Measurements from ENCODE around the gene CD151. TPM values are rescaled to one million over a fixed set of nuclear protein-coding genes. Genes with fewer than 3 reads are reported as not detected.

CD151 gene
- total RNA-seq, 1 donor from 2014 or later = 34.6 TPM

- no peak for FAIRE-seq
- DNase-seq (ENCODE audit: low spot score in 2 of 2) = no peak
Observed at GRCh38 chr11:839280-839623, 6.5 kb downstream of the CD151 start.

- no peak for FAIRE-seq
Observed at GRCh38 chr11:839875-840617, 7.3 kb downstream of the CD151 start.

GRCh38 chr11:841981-842369, 9.2 kb downstream of the CD151 start:
- DNase-seq (ENCODE audit: low spot score in 2 of 2) (no peak), FAIRE-seq (no peak)

More at GRCh38 chr11:839875-840617, 7.3 kb downstream of the CD151 start:
- DNase-seq (ENCODE audit: low spot score in 2 of 2) = no peak

- DNase-seq (ENCODE audit: low spot score in 2 of 2) = peak; percentile 98 to 100
- no peak for FAIRE-seq
Observed at GRCh38 chr11:842370-843002, 9.7 kb downstream of the CD151 start, which contains the start of the genes POLR2L and TSPAN4. Gene POLR2L, minus strand, starts transcription at chr11:842529. Its CDS starts 21 bp downstream, at chr11:842508. Gene TSPAN4, plus strand, starts transcription at chr11:842852. Its CDS starts 7,453 bp downstream, at chr11:850305.

- FAIRE-seq (no peak), DNase-seq (ENCODE audit: low spot score in 2 of 2) (no peak)
Observed at GRCh38 chr11:843086-843734, 10.5 kb downstream of the CD151 start.

GRCh38 chr11:843818-844692, 11.3 kb downstream of the CD151 start:
- FAIRE-seq = no peak
- peak in 1 of 2 donors; percentile 71 for DNase-seq (ENCODE audit: low spot score in 2 of 2)

GRCh38 chr11:844693-845644, 12.2 kb downstream of the CD151 start:
- FAIRE-seq (no peak), DNase-seq (ENCODE audit: low spot score in 2 of 2) (peak; percentile 71 to 79)

GRCh38 chr11:845872-846495, 13.2 kb downstream of the CD151 start:
- FAIRE-seq (no peak), DNase-seq (ENCODE audit: low spot score in 2 of 2) (no peak)

GRCh38 chr11:846496-847098, 13.8 kb downstream of the CD151 start:
- no peak for DNase-seq (ENCODE audit: low spot score in 2 of 2)
- no peak for FAIRE-seq

GRCh38 chr11:847876-848275, 15.1 kb downstream of the CD151 start:
- DNase-seq (ENCODE audit: low spot score in 2 of 2) (no peak), FAIRE-seq (no peak)

GRCh38 chr11:848380-848931, 15.7 kb downstream of the CD151 start:
- peak; percentile 78 to 84 for DNase-seq (ENCODE audit: low spot score in 2 of 2)

GRCh38 chr11:849104-849824, 16.5 kb downstream of the CD151 start:
- DNase-seq (ENCODE audit: low spot score in 2 of 2) (peak; percentile 77 to 78), FAIRE-seq (no peak)

More at GRCh38 chr11:848380-848931, 15.7 kb downstream of the CD151 start:
- FAIRE-seq = no peak

- peak in 1 of 2 donors; percentile 61 for DNase-seq (ENCODE audit: low spot score in 2 of 2)
- no peak for FAIRE-seq
Observed at GRCh38 chr11:849951-850774, 17.4 kb downstream of the CD151 start.

GRCh38 chr11:850775-851763, 18.3 kb downstream of the CD151 start:
- FAIRE-seq (no peak), DNase-seq (ENCODE audit: low spot score in 2 of 2) (no peak)

- DNase-seq (ENCODE audit: low spot score in 2 of 2) = no peak
- no peak for FAIRE-seq
Observed at GRCh38 chr11:852762-853161, 20.0 kb downstream of the CD151 start.

Measured in frontal cortex (tissue), 4 donors.